IMR-90 (cell line): ENCODE measurements around the gene PROK2. TPM values are rescaled to one million over a fixed set of nuclear protein-coding genes. Genes with fewer than 3 reads are reported as not detected.

Source experiments
- ATAC-seq: fragments of 200-7000 bp; cut with Tn5 transposase; 2 replicates; pipeline ENCODE4 v1.9.1; 2020; ENCODE audit warnings: low read depth, mild to moderate bottlenecking, moderate library complexity
- BruUV-seq: library from RNA; stranded (reverse); fragments of 400-500 nt; replicated peaks from 2 replicates; lab custom pipeline; 2021; lab: Mats Ljungman, UMichigan
- CTCF ChIA-PET: fragments of 300-600 bp; formaldehyde crosslinking; extraction: SDS; loops from one replicate; lab custom pipeline; 2021; ENCODE audit warnings: antibody characterized with exemption; lab: Yijun Ruan, JAX
- POLR2A ChIA-PET: fragments of 300-600 bp; sonication (Branson Sonifier 250); formaldehyde crosslinking; loops from one replicate; lab custom pipeline; 2022; ENCODE audit warnings: antibody characterized with exemption; ENCODE audit not compliant: unreplicated experiment; lab: Charles Lee
- DNase-seq: peaks from one replicate; pipeline ENCODE4 v3.0.0; 2013
- H2AFZ ChIP-seq: replicated peaks from 2 replicates; pipeline ENCODE3; 2013; ENCODE audit warnings: low read length, mild to moderate bottlenecking; ENCODE audit not compliant: poor library complexity
- H2AK5ac ChIP-seq: 2 replicates; pipeline ENCODE4 v1.6.1; 2013; ENCODE audit warnings: low read depth, low read length, inconsistent platforms
- H2AK9ac ChIP-seq: replicated peaks from 2 replicates; pipeline ENCODE3; 2013; ENCODE audit warnings: mild to moderate bottlenecking, low read depth, low read length, moderate library complexity; ENCODE audit not compliant: poor library complexity
- H2BK120ac ChIP-seq: 2 replicates; pipeline ENCODE4 v1.6.1; 2013; ENCODE audit warnings: low read depth, low read length, inconsistent platforms
- H2BK15ac ChIP-seq: 3 replicates; pipeline ENCODE4 v1.6.1; 2013; ENCODE audit warnings: low read depth, low read length, inconsistent platforms
- H2BK20ac ChIP-seq: 2 replicates; pipeline ENCODE4 v1.6.1; 2013; ENCODE audit warnings: low read depth, mild to moderate bottlenecking, inconsistent platforms, low read length, moderate library complexity
- H2BK5ac ChIP-seq: 2 replicates; pipeline ENCODE4 v1.6.1; 2013; ENCODE audit warnings: mild to moderate bottlenecking, low read depth, low read length, inconsistent platforms; ENCODE audit not compliant: poor library complexity, severe bottlenecking
- H3K14ac ChIP-seq: replicated peaks from 2 replicates; pipeline ENCODE4 v1.6.1; 2013; ENCODE audit warnings: low read depth, low read length, inconsistent platforms
- H3K18ac ChIP-seq: 2 replicates; pipeline ENCODE4 v1.6.1; 2013; ENCODE audit warnings: low read depth, low read length, control low read depth
- H3K23ac ChIP-seq: 2 replicates; pipeline ENCODE4 v1.6.1; 2013; ENCODE audit warnings: low read depth, low read length, inconsistent platforms
- H3K27ac ChIP-seq: 2 replicates; pipeline ENCODE4 v1.5.1; 2013; ENCODE audit warnings: mild to moderate bottlenecking, control low read depth, low read length; ENCODE audit not compliant: insufficient read depth
- H3K27me3 ChIP-seq: 2 replicates; pipeline ENCODE4 v1.6.1; 2013; ENCODE audit warnings: low read length; ENCODE audit not compliant: control insufficient read depth, insufficient read depth
- H3K36me3 ChIP-seq: 2 replicates; pipeline ENCODE4 v1.6.1; 2013; ENCODE audit warnings: low read length, mixed read lengths; ENCODE audit not compliant: control insufficient read depth, insufficient read depth
- H3K4ac ChIP-seq: 2 replicates; pipeline ENCODE4 v1.6.1; 2013; ENCODE audit warnings: low read depth, low read length, inconsistent platforms
- H3K4me1 ChIP-seq: 2 replicates; pipeline ENCODE4 v1.6.1; 2013; ENCODE audit warnings: low read length, mixed read lengths; ENCODE audit not compliant: control insufficient read depth, insufficient read depth
- H3K4me2 ChIP-seq: 2 replicates; pipeline ENCODE4 v1.6.1; 2013; ENCODE audit warnings: low read depth, mild to moderate bottlenecking, control low read depth, low read length, moderate library complexity
- H3K4me3 ChIP-seq: 2 replicates; pipeline ENCODE4 v1.5.1; 2013; ENCODE audit warnings: low read depth, mild to moderate bottlenecking, control low read depth, low read length, moderate library complexity; ENCODE audit not compliant: insufficient read depth
- H3K56ac ChIP-seq: 2 replicates; pipeline ENCODE4 v1.6.1; 2013; ENCODE audit warnings: low read length, inconsistent platforms; ENCODE audit not compliant: insufficient read depth; ENCODE audit errors: extremely low read depth
- H3K79me1 ChIP-seq, 2 experiments: 2 replicates each; pipeline ENCODE4 v1.6.1; 2013; ENCODE audit warnings: low read length in 2 of 2, inconsistent platforms in 1 of 2, low read depth in 1 of 2
- H3K9ac ChIP-seq: 2 replicates; pipeline ENCODE4 v1.6.1; 2013; ENCODE audit warnings: low read depth, low read length, control low read depth
- H3K9me1 ChIP-seq: 2 replicates; pipeline ENCODE4 v1.6.1; 2013; ENCODE audit warnings: low read length, inconsistent platforms; ENCODE audit not compliant: insufficient read depth
- H3K9me3 ChIP-seq: 2 replicates; pipeline ENCODE4 v1.6.1; 2013; ENCODE audit warnings: low read length; ENCODE audit not compliant: control insufficient read depth, insufficient read depth
- H4K20me1 ChIP-seq: 2 replicates; pipeline ENCODE4 v1.6.1; 2013; ENCODE audit warnings: low read length, inconsistent platforms; ENCODE audit not compliant: insufficient read depth
- H4K5ac ChIP-seq: 2 replicates; pipeline ENCODE4 v1.6.1; 2013; ENCODE audit warnings: mild to moderate bottlenecking, low read depth, low read length, control low read depth
- H4K8ac ChIP-seq, 2 experiments: 2 replicates each; pipeline ENCODE4 v1.6.1; 2013; ENCODE audit warnings: low read depth in 2 of 2, low read length in 2 of 2, control low read depth in 1 of 2, inconsistent platforms in 1 of 2
- H4K91ac ChIP-seq: 2 replicates; pipeline ENCODE4 v1.6.1; 2013; ENCODE audit warnings: low read depth, low read length, inconsistent platforms; ENCODE audit not compliant: insufficient read depth
- BHLHE40 ChIP-seq: fragments of 150-350 bp; IDR thresholded peaks from 2 replicates; pipeline ENCODE4 v1.6.1; 2016; ENCODE audit warnings: mild to moderate bottlenecking, low read depth, low read length
- CEBPB ChIP-seq: IDR thresholded peaks from 2 replicates; pipeline ENCODE4 v1.6.1; 2012; ENCODE audit warnings: low read depth, low read length, improper control_type of control experiment
- CHD1 ChIP-seq: IDR thresholded peaks from 2 replicates; pipeline ENCODE4 v1.6.1; 2012; ENCODE audit warnings: low read depth, low read length, improper control_type of control experiment
- FOS ChIP-seq: fragments of 150-350 bp; IDR thresholded peaks from 2 replicates; pipeline ENCODE4 v1.6.1; 2016; ENCODE audit warnings: low read depth, low read length
- MAFK ChIP-seq: IDR thresholded peaks from 2 replicates; pipeline ENCODE4 v1.6.1; 2012; ENCODE audit warnings: low read depth, low read length, improper control_type of control experiment
- RAD21 ChIP-seq: IDR thresholded peaks from 2 replicates; pipeline ENCODE4 v1.6.1; 2012; ENCODE audit warnings: low read length, improper control_type of control experiment
- RFX5 ChIP-seq: IDR thresholded peaks from 2 replicates; pipeline ENCODE4 v1.8.0; 2012; ENCODE audit warnings: low read depth, mild to moderate bottlenecking, low read length, moderate library complexity
- WGBS, 2 experiments: methylation state at CpG; one replicate each; pipeline versions ENCODE4 v1.1.5 to v1.1.7; 2013; ENCODE audit warnings: missing lambda C conversion rate in 2 of 2; ENCODE audit not compliant: insufficient read length in 1 of 2; ENCODE audit errors: extremely low coverage in 2 of 2; 5-methylcytosine and 5-hydroxymethylcytosine counted together
- dilution Hi-C: fragments of 300-500 bp; cut with HindIII; formaldehyde crosslinking; loops from one replicate; pipeline ENCODE4 v1.14.3; 2018; ENCODE audit warnings: low sequenced_read_pairs; ENCODE audit not compliant: unreplicated experiment
- in situ Hi-C: fragments of 300-500 bp; cut with MboI; formaldehyde crosslinking; loops from 3 replicates; pipeline ENCODE4 v1.14.3; 2019; ENCODE audit warnings: low sequenced_read_pairs, inconsistent platforms, mixed read lengths
- intact Hi-C: fragments of 100-400 bp; cut with micrococcal nuclease; formaldehyde crosslinking; loops from 2 replicates; pipeline ENCODE4 v1.10.0; 2022
- polyA plus RNA-seq, 3 experiments: library from polyadenylated mRNA; depleted of rRNA; stranded (reverse); fragments of >200 nt; gene quantifications; 2 replicates each; pipeline ENCODE4 v1.2.3, GENCODE V29; 2012; ENCODE audit warnings: low replicate concordance in 1 of 3
- total RNA-seq: library from RNA; depleted of rRNA; stranded (reverse); fragments of >200 nt; gene quantifications from 2 replicates; pipeline ENCODE4 v1.2.3, GENCODE V29; 2012
- TF ChIP-seq, protein P1 (sequence below): fragments of 150-350 bp; IDR thresholded peaks from 2 replicates; pipeline ENCODE4 v1.6.1; 2016; ENCODE audit warnings: low read depth, mild to moderate bottlenecking, low read length, moderate library complexity, borderline replicate concordance

The PROK2 gene
- total and polyA plus RNA-seq, 2 of the 4 experiments (the other 2 are of a cell fraction) = not detected

- intact Hi-C loops (no loop called here), in situ Hi-C loops (no loop called here), dilution Hi-C loops (no loop called here)
- Histone ChIP-seq H3K9me1 (no peaks in the 10 kb centered on the region), H2BK5ac (no peak overlapping the region), H2BK20ac (no peak overlapping the region), H3K36me3 (no peaks in the 10 kb centered on the region), H4K20me1 (no peaks in the 10 kb centered on the region), H3K9me3 (no peaks in the 10 kb centered on the region), H3K4me1 (no peaks in the 10 kb centered on the region), H4K8ac (no peak overlapping the region), H2AK5ac (no peak overlapping the region), H3K18ac (no peak overlapping the region), H3K23ac (no peak overlapping the region), H2AFZ (no peak overlapping the region), H3K56ac (no peak overlapping the region), H3K27me3 (peaks cover 27% of the 10 kb centered on the region), H4K91ac (no peak overlapping the region), H3K14ac (no peak overlapping the region), H3K79me1 (no peaks in the 10 kb centered on the region), H3K27ac (no peak overlapping the region), H3K4ac (no peak overlapping the region), H2AK9ac (no peak overlapping the region), H3K4me2 (no peak overlapping the region), H4K5ac (no peak overlapping the region), H2BK120ac (no peak overlapping the region), H3K9ac (no peak overlapping the region), H2BK15ac (no peak overlapping the region), H3K4me3 (no peak overlapping the region)
- ATAC-seq (no peak), DNase-seq (no peak)
- TF ChIP-seq BHLHE40 (no peak), RAD21 (no peak), CHD1 (no peak), FOS (no peak), RFX5 (no peak), MAFK (no peak), CEBPB (no peak)
- TF ChIP-seq, protein P1, sequence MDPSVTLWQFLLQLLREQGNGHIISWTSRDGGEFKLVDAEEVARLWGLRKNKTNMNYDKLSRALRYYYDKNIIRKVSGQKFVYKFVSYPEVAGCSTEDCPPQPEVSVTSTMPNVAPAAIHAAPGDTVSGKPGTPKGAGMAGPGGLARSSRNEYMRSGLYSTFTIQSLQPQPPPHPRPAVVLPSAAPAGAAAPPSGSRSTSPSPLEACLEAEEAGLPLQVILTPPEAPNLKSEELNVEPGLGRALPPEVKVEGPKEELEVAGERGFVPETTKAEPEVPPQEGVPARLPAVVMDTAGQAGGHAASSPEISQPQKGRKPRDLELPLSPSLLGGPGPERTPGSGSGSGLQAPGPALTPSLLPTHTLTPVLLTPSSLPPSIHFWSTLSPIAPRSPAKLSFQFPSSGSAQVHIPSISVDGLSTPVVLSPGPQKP = no peak
- ChIA-PET CTCF (interaction anchor here (0.6 kb wide), 1 partner anchor 9 kb away, joined by 3 read pairs; no protein-coding TSS in a partner anchor), POLR2A (no interaction called here)
- BruUV-seq = no TSS peak
- WGBS, 2 experiments = no CpG with 5 or more reads among the region's 1 CpG
Measured at GRCh38 chr3:71760140-71760539, 24.8 kb downstream of the PROK2 start.
